Fibroblast of skin of scalp (primary cell): ENCODE measurements around the gene CASP6.
"Not testable (repeated sequence)": the region's sequence is repeated elsewhere in the genome, so short reads cannot be mapped to it uniquely, and the experiment has no call there.

Experiments used
- DNase-seq: peaks from one replicate; pipeline ENCODE4 v3.0.0-alpha.2; 2013

Gene CASP6

GRCh38 chr4:109719604-109720003 is 16.4 kb upstream of the CASP6 start:
- DNase-seq = no peak

- no peak for DNase-seq
Measured at GRCh38 chr4:109718759-109719158, 15.5 kb upstream of the CASP6 start.

DNA sequence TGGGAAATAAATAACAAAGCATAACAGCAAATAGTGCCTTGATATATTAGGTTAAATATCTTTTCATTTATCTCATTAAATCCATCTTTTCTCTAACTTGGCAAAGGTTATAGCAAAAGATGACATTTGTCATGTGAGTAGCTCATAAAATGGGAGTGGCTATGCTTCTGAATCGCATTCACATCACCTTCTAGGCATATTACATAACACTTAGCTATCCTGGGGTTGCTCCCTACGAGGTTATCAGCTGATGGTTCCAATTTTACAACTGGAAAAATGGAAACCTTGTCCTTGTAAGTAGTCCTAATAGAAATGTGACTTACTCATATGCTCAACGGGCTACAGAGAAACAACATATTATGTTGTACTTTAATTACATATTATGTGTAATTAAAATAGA is 10.3 kb upstream of the CASP6 start:
- DNase-seq = no peak

DNA sequence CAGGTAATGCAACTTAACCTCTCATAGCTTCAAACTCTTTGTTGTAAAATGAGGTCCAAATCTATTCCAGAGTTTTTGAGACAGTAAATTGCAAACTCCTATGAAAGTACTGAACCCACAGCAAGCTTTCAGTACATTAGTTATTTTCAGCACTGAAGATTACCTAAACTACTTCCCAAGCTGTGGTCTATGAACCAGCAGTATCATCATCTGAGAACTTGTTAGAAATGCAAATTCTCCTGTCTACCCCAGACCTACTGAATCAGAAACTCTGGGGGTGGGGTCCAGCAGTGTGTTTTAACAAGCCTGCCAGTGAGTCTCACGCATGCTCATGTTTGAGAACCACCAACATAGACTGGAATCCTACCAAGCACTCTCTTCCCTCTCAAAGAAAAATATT is 5.7 kb upstream of the CASP6 start:
- no peak for DNase-seq

DNA sequence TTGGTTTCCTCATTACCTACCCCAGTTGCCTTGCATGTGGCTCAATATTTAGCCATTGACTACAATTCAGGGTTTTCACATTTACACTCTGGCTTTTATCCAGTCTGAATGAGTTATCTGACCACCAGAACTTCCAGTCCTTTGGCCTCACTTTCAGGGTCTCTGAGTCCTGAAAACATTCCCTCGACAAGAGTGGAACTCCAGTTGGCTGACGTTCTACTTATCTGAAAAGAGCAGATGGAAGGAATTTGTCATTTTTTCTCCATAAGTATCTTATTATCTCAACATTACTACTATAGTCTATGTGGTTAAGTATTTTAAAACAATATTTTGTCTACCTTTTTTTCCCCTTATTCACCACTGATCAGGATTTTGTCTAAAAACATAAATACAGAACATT is 5.2 kb upstream of the CASP6 start:
- DNase-seq = no peak

DNA sequence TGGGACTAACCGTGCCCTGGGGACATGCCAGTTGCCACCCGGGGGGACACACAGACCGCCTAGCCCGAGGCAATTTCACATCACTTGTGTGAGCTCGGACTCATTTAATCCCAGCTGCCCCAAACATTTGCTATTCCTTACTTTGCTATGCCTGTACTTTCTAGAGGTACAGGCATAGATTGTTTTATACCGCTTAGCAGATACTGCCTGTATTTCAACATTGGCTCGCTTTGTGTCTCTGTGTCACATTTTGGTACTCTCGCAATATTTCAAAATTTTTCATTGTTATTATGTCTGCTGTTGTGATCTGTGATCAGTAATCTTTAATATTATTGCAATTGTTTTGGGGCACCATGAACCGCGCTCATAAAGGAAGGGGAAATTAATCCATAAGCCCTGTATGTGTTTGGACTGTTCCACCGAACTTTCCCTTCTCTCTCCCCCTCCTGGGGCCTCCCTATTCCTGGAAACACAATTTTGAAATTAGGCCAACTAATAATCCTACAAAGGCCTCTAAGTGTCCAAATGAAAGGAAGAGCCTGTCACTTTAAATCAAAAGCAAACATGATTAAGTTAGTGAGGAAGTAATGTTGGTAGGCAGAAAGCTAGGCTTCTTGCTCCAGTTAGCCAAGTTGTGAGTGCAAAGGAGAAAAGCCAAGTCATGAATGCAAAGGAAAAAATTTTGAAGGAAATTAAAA is 568 bp upstream of the CASP6 start:
- peak; percentile 12 for DNase-seq

- DNase-seq = no peak
Measured at GRCh38 chr4:109701566-109702410, 1.5 kb downstream of the CASP6 start.

DNA sequence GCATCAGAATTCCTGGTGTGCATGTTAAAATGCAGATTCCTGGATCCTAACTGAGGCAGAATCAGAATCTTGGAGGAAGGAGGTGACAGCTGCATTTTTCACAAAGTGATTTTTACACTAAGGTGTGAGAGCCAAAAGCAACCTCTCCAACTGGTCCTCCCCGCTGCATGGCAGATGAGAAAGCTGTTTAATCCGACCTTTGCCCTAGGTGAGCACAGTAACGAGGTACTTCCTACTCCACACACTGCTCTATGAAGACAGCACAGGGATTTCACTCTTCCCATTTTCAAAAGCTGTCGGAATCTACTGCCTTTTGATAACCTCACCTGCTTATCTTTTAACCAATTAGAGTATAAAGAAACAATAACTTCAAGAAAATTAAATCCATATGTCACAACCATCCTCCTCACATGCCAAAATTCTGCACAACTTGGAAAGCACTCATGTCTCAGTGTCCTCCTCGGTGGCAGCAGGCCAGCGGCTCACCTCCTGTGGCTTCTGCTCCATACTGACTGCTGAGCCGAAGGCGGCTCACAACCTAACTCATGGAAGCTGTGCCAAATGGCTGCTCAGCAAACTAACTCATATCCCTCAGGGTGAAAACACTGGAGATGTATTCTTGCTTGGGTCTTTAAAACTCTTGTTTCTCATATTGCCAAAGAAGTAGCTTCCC is 3.6 kb downstream of the CASP6 start:
- DNase-seq = peak; percentile 34

GRCh38 chr4:109698656-109699055 is 4.6 kb downstream of the CASP6 start:
- no peak for DNase-seq

DNA sequence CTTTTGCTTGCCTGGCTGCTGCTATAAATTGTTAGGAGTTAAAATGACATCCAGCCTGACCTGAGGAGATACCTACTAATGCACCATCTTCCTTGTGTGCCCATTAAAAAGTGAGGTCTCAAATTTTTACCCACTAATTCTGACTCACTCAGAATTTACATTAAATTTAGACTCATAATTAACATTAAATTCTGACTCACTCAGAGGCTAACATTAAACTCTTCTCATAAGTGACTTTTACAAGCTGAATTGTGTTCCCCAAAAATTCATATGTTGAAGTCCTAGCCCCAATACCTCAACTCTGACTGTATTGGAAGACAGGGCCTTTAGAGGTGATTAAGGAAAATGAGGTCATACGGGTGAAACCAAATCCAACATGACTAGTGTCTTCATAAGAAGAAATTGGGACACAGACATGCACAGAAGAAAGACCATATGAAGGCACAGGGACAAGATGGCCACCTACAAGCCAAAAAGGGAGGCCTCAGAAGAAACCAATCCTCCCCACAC is 11.8 kb downstream of the CASP6 start:
- DNase-seq = no peak

GRCh38 chr4:109690690-109691410 is 12.4 kb downstream of the CASP6 start:
- DNase-seq = no peak

- no peak for DNase-seq
Measured at GRCh38 chr4:109684727-109685126, 18.5 kb downstream of the CASP6 start.

DNA sequence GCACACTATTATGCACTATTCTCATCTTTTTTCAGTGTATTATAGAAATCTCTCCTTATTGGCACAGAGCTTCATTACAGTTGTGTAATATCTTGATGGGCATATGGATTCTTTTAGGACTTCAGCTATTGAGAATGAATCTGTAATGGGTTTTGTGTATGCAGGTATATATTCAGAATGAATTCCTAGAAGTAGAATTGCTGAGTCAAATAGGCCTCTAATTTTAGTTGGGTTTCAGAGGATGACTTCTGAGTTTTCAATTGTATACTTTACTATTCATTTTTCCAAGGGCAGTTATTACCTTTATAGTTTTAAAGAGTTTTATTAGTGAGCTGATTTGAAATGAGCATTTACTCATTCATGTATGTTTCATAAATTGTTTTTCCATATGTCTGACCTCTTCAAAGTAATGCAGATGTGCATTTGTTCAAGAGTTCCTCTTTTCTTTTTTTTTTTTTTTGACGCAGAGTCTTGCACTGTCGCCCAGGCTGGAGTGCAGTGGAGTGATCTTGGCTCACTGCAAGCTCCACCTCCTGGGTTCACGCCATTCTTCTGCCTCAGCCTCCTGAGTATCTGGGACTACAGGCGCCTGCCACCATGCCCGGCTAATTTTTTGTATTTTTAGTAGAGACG is 19.5 kb downstream of the CASP6 start:
- DNase-seq = no peak

DNA sequence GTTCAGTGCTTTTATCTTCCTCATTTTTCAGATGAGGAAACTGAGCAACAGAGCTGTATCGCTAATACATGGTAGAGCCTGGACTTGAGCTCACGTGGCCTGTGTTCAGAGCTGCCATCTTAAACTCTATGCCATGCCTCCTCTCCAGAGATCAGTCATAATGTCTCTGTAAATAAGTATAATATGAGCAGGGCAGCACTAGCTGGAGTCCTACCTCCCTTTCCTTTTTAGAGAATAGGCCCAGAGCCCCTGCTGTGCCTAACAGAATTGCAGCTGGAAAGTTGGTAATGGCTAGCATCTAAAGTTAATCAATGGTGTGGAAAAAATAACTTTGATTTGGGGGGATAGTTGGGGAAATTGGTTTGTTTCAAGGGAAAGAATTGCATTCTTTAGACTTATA is 20.4 kb downstream of the CASP6 start:
- DNase-seq = no peak

DNA sequence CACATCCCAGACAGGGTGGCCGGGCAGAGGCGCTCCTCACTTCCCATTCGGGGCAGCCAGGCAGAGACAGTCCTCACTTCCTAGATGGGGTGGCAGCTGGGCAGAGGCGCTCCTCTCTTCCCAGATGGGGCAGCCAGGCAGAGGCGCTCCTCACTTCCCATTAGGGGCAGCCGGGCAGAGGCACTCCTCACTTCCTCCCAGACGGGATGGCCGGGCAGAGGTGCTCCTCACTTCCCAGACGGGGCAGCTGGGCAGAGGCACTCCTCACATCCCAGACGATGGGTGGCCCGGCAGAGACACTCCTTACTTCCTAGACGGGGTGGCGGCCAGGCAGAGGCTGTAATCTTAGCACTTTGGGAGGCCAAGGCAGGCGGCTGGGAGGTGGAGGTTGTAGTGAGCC is 24.3 kb downstream of the CASP6 start:
- not testable (repeated sequence) for DNase-seq

- not testable (repeated sequence) for DNase-seq
Measured at GRCh38 chr4:109678472-109678871, 24.8 kb downstream of the CASP6 start.

DNA sequence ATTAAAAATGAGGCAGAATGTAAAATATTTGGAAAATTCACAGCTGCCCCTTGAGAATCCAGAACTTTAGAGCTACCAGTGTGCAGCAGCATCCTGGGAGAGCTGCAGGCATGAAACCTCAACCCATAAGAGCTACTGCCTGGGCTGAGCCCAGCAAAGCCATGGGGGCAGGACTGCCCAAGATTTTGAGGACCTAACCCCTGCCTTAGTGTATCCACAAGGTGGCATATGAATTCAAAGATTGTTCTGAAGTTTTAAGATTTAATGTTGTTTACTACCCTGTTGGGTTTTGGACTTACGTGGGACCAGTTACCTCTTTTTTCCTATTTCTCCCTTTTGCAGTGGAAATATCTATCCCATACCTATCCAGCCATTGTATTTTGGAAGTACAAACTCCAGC is 26.4 kb downstream of the CASP6 start:
- DNase-seq = no peak

DNA sequence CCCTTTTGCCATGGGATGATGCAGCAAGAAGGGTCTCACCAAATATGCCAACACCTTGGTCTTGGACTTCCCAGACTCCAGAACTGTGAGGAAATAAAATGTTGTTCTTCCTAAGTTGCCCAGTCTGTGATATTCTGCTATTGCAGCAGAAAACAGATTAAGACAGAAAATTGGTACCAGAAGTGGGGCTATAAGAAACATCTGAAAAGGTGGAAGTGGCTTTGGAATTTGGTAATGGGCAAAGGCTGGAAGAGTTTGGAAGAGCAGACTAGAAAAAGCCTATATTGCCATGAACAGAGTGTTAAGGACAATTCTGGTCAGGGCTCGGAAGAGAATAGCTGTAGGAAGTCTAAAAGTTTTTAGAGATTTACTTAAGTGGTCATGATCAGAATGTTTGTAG is 27.4 kb downstream of the CASP6 start:
- no peak for DNase-seq

- DNase-seq = no peak
Measured at GRCh38 chr4:109675181-109675580, 28.1 kb downstream of the CASP6 start.

GRCh38 chr4:109673303-109673702 is 29.9 kb downstream of the CASP6 start:
- DNase-seq = no peak

GRCh38 chr4:109672169-109672930 is 30.9 kb downstream of the CASP6 start:
- DNase-seq = no peak
